ENCODE measurements around the gene WWTR1.
A peak's percentile ranks its signal among the peaks of the same experiment; 100 is the strongest.

The WWTR1 gene

GRCh38 chr3:149657926-149658743, at the start of gene WWTR1:
WWTR1 (minus strand) TSS chr3:149658025; CDS start chr3:149657306, 719 bp downstream.
- peak in 1 of 2 experiments; percentile 8 for DNase-seq

DNA sequence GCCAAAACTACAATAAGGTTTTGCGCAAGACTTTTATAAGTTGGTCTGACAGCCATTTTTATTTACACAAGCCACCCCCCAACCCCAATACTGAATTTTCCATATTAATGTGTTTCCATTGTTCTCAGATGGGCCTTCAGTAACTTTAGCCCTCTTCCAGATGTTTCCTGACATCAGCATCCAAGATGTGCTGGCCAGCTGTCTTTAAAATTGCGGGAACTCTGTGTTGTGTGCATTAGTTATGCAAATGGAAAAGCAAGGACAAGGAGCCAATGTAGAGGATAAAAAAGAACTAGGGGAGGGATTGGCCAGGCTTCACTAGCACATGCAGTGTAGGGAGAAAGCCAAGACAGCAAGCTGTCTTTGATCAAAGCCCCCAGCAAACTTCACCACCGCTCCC, 49.1 kb upstream of the WWTR1 start:
- DNase-seq: no peak

- DNase-seq: no peak
Observed at GRCh38 chr3:149705416-149705815, 47.6 kb upstream of the WWTR1 start.

GRCh38 chr3:149703466-149703865, 45.6 kb upstream of the WWTR1 start:
- no peak for DNase-seq

DNA sequence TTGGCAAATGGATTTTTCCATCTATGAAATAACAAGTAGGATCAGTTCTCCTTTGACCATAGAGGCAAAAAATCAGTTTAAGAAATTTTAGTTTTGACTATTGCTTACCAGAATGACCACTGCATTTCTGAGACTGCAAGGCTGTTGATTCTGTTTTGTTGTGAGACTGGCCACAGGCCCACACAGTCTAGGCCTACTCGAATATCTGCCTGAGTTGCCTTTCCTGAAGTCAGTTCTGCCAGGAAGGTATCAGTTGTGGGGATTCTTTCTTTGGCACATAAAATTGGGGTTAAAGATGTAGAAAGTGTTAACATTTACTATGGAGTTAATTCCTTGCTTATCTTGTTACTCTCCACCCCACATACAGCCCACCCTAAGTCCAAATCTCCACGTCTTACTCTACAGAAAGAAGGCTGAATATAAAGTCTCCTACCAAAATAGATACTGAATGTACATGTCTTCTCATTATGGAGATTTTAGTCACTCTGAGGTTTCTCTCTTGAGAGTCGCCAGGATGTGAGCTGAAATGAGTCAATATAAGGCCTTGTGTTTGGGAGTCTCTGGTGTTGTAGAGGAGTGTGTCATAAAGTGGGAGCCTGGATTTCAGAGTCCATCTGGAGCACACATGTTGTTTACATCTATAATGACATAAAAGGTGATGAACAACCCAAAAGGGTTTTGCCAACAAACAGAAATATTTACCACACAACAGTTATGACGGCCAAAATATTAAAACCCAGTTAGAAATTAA, 45.0 kb upstream of the WWTR1 start:
- no peak for DNase-seq

DNA sequence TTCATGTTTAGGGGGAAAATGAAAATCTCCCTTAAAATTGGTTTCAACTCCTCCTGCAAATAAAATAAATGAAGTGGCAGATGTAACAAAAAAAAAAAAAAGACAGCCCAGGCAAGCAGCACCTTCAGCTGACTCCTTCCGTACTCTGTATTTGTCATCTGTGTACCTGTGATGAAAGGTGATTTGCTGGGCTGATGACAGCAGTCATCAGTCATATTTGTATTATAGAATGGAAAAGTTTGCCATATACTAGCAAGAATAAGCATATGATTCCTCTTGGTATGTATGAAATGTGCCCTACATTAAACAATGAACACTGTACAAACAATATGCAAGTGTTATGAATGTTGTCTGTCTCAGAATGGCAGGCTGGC, 44.1 kb upstream of the WWTR1 start:
- no peak for DNase-seq

- peak in 1 of 2 experiments; percentile 12 for DNase-seq
Observed at GRCh38 chr3:149701206-149701976, 43.6 kb upstream of the WWTR1 start.

- no peak for DNase-seq
Observed at GRCh38 chr3:149688122-149688757, 30.4 kb upstream of the WWTR1 start.

DNA sequence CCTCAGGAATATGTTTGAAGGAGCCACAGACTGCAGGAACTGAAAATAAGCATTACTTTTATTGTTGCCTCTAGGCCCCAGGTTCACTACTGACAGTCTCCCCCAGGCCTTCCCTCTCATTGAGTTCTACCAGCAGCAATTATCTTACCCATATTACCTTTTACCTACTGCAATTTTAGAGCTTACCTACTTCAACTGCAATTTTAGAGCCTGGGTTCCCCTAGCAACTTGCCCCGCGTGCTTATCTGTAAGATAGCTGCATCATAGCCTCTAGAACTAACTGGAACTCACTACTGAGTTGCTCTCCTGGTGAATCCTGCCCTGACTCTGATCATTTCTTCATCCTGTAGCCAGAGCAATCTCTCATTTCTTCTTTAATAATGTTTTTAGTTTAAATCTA, 29.2 kb upstream of the WWTR1 start:
- no peak for DNase-seq

GRCh38 chr3:149678351-149678950, 20.6 kb upstream of the WWTR1 start:
- no peak for DNase-seq

GRCh38 chr3:149673393-149673792, 15.6 kb upstream of the WWTR1 start:
- no peak for DNase-seq

DNA sequence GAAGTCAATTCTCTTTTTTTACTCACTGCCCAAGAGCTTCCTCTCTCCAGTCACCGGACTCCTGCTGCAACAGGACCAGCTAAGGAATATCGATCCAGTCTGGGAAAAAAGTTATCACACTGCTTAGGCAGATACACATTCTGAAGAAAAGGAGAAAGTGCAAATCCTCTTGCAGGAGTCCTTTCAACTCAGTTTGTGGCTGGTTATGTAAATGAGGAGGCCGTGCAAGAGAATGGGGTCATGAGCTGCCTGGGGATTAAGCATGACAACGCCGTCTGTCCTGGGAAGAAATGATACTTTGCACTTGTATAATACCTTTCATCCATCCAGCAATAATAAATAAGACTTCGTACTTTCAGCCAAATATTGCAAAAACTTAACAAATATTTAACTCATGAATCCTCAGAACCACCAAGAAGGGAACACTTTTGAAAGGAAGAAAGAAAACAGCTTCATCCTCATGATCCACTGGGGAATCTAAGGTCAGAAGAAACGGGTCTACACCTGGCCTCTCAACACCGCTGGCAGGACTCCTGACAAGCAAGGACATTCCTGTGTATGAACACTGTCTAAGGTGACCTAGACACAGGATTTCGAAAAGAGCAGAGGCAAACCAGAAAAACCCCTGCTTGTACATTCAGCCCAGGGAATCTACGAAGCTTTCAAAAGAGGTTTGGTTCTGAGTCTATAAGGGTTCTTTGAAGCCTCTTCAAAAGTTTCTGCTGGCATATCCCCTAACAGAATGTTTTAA, 13.1 kb upstream of the WWTR1 start:
- no peak for DNase-seq

DNA sequence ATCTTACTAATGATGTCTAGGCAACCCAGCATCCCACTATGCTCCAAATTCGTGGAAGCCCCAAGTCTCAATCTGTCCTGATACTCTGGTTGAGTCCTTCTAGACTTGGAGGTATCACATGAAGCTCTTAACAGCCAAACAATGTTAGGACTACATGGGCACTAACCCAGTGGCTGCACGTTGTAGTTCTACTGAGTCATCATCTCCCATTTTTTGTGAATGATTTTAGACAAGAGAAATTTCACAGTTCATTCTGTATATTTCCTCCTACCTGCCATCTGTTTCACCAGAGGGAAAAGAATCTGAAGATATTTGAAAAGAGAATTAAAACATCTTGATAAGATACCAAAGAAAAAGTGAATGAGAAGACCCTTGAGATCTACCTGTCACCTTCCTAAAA, 9.8 kb upstream of the WWTR1 start:
- DNase-seq: no peak

DNA sequence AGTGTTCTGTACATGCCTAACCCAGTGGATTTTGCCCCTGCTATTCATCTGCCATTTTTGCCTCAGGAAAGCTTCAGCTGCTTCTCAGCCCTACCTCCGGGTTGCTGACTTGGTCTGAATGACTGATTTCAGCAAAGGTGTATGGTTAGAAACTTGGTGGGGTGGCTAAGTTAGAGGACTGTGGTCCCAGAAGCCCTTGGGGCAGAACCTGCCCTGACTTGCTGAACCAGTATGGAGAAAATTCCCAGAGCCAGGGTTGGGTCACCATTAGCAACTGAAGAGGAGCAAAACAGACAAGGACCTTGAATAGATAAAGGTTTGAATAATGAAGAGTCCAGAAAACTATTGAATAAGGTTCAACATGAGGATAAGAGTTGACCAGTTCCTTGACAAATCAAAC, 6.1 kb upstream of the WWTR1 start:
- DNase-seq: no peak

DNA sequence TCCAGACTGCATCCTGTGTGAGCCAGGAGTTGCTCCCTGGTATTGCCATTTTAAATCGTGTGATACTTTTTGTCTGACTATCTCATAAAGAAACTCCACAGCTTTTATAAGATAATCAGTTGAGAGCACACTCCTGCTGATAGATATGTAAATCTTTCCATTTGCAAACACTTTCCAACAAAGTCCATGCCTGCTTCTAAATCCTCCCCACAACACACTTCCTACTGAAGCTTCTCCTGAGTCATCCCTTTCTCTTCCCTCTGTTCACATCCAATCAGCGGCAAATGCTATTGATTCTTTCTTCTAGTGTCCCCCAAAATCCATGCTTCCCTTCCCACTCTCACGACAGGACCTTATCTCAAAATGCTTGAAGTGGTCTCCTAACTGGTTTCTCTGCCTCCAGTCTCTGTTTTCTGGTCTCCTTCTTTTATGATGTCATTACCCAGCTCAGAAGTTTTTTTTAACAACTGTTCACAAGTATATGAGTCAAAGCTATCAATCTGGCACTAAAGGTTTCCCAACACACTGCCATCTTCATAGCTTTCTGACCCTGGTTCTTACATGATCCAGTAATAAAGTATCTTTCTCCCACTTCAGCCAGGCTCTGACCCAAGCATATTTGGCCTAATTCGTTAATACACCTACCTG, 4.5 kb upstream of the WWTR1 start:
- DNase-seq: no peak

DNA sequence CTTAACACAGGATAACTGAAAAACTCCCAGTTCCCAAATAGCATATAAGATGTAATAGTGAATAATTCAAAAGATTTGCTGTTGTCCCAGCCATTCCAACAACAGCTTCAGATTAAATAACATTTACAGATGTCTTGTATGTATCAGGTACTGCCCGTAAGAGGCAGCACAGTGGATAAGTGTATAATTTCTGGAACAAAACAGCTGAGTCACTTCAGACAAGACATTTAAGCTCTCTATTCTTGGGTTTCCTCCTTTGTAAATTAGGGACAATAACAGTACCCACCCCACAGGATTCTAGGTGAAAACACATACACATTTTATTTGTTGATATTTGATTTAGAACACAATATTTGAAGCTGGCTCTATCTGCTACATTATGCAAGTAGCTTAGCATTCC, 2.6 kb upstream of the WWTR1 start:
- DNase-seq: no peak

GRCh38 chr3:149658744-149659497, 1.1 kb upstream of the WWTR1 start:
- no peak for DNase-seq

GRCh38 chr3:149657321-149657925, 402 bp downstream of the WWTR1 start:
- DNase-seq: peak in 1 of 2 experiments; percentile 3

- no peak for DNase-seq
Observed at GRCh38 chr3:149655826-149656574, 1.8 kb downstream of the WWTR1 start.
